ENCODE measurements around the gene OR52W1. TPM values are rescaled to one million over a fixed set of nuclear protein-coding genes. Genes with fewer than 3 reads are reported as not detected.

The OR52W1 gene
- total RNA-seq, 2 donors from 2014 or later, result not detected

GRCh38 chr11:6210274-6210955 is 11.4 kb downstream of the OR52W1 start:
- H3K4me3 ChIP-seq (ENCODE audit: low read length), result no peak overlapping the region
- no peaks in the 10 kb centered on the region for H3K9me3 Mint-ChIP-seq

GRCh38 chr11:6214530-6214929 is 15.5 kb downstream of the OR52W1 start:
- Histone ChIP-seq H3K9me3 (ENCODE audit: control insufficient read depth, low read length) (no peaks in the 10 kb centered on the region), H3K9ac (ENCODE audit: extremely low read depth, low read length, poor library complexity, severe bottlenecking) (no peak overlapping the region), H3K36me3 (ENCODE audit: control insufficient read depth, insufficient read depth, low read length) (peaks cover 92% of the 10 kb centered on the region), H3K27me3 (ENCODE audit: control insufficient read depth, insufficient read depth, low read length, poor library complexity, severe bottlenecking) (no peaks in the 10 kb centered on the region), H3K4me1 (ENCODE audit: control insufficient read depth, insufficient read depth, low read length) (peaks cover 12% of the 10 kb centered on the region), H3K27ac (ENCODE audit: low read depth, low read length) (no peak overlapping the region), H3K4me3 (ENCODE audit: low read length) (no peak overlapping the region)
- no peaks in the 10 kb centered on the region for H3K9me3 Mint-ChIP-seq
- DNase-seq, result no peak
- no peaks in the 10 kb centered on the region for H3K27me3 Mint-ChIP-seq (ENCODE audit: insufficient read depth)
- H3K36me3 Mint-ChIP-seq (ENCODE audit: low read depth), result peaks cover 48% of the 10 kb centered on the region
- peaks cover 15% of the 10 kb centered on the region for H3K4me1 Mint-ChIP-seq
- H3K4me3 Mint-ChIP-seq, result no peak overlapping the region
- no peak for TF ChIP-seq CTCF (conservative IDR thresholded peaks at IDR 0.05)
- no peak overlapping the region for H3K27ac Mint-ChIP-seq
- 97 to 98% methylated on average over 6 to 10 of the region's 10 CpGs for WGBS, 2 experiments (ENCODE audit: insufficient coverage in 1 of 2, insufficient read length in 1 of 2)

More at GRCh38 chr11:6210274-6210955, 11.4 kb downstream of the OR52W1 start:
- 95 to 100% methylated on average over 1 to 9 of the region's 9 CpGs for WGBS, 2 experiments (ENCODE audit: insufficient coverage in 1 of 2, insufficient read length in 1 of 2)
- Histone ChIP-seq H3K9me3 (ENCODE audit: control insufficient read depth, low read length) (no peaks in the 10 kb centered on the region), H3K4me1 (ENCODE audit: control insufficient read depth, insufficient read depth, low read length) (no peaks in the 10 kb centered on the region), H3K9ac (ENCODE audit: extremely low read depth, low read length, poor library complexity, severe bottlenecking) (no peak overlapping the region), H3K36me3 (ENCODE audit: control insufficient read depth, insufficient read depth, low read length) (peaks cover 97% of the 10 kb centered on the region), H3K27ac (ENCODE audit: low read depth, low read length) (no peak overlapping the region), H3K27me3 (ENCODE audit: control insufficient read depth, insufficient read depth, low read length, poor library complexity, severe bottlenecking) (no peaks in the 10 kb centered on the region)
- no peaks in the 10 kb centered on the region for H3K27me3 Mint-ChIP-seq (ENCODE audit: insufficient read depth)
- TF ChIP-seq CTCF (conservative IDR thresholded peaks at IDR 0.05), result no peak
- no peaks in the 10 kb centered on the region for H3K4me1 Mint-ChIP-seq
- H3K27ac Mint-ChIP-seq, result no peak overlapping the region
- no peak overlapping the region for H3K4me3 Mint-ChIP-seq
- H3K36me3 Mint-ChIP-seq (ENCODE audit: low read depth), result peaks cover 36% of the 10 kb centered on the region
- DNase-seq, result no peak

GRCh38 chr11:6216501-6216900 is 17.5 kb downstream of the OR52W1 start:
- Histone ChIP-seq H3K9ac (ENCODE audit: extremely low read depth, low read length, poor library complexity, severe bottlenecking) (no peak overlapping the region), H3K27me3 (ENCODE audit: control insufficient read depth, insufficient read depth, low read length, poor library complexity, severe bottlenecking) (no peaks in the 10 kb centered on the region), H3K4me1 (ENCODE audit: control insufficient read depth, insufficient read depth, low read length) (peaks cover 22% of the 10 kb centered on the region), H3K27ac (ENCODE audit: low read depth, low read length) (no peak overlapping the region), H3K36me3 (ENCODE audit: control insufficient read depth, insufficient read depth, low read length) (peaks cover 91% of the 10 kb centered on the region), H3K9me3 (ENCODE audit: control insufficient read depth, low read length) (no peaks in the 10 kb centered on the region), H3K4me3 (ENCODE audit: low read length) (no peak overlapping the region)
- H3K4me1 Mint-ChIP-seq, result peaks cover 26% of the 10 kb centered on the region
- no peak overlapping the region for H3K27ac Mint-ChIP-seq
- TF ChIP-seq CTCF (conservative IDR thresholded peaks at IDR 0.05), result no peak
- DNase-seq, result no peak
- 95 to 100% methylated on average over 4 of the region's 4 CpGs for WGBS, 2 experiments (ENCODE audit: insufficient coverage in 1 of 2, insufficient read length in 1 of 2)
- peaks cover 42% of the 10 kb centered on the region for H3K36me3 Mint-ChIP-seq (ENCODE audit: low read depth)
- no peaks in the 10 kb centered on the region for H3K9me3 Mint-ChIP-seq
- H3K27me3 Mint-ChIP-seq (ENCODE audit: insufficient read depth), result no peaks in the 10 kb centered on the region
- no peak overlapping the region for H3K4me3 Mint-ChIP-seq

All from endodermal cell (in vitro differentiated cells).